HG02852 (cell line): Measurements from ENCODE around the gene RAD51B.
A peak's percentile ranks its signal among the peaks of the same experiment; 100 is the strongest.
"Not testable (repeated sequence)": the region's sequence is repeated elsewhere in the genome, so short reads cannot be mapped to it uniquely, and the experiment has no call there.

Source experiments
- ATAC-seq: cut with Tn5 transposase; IDR thresholded peaks from one replicate; pipeline ENCODE4 v1.9.1; 2021; ENCODE audit warnings: mild to moderate bottlenecking, moderate library complexity; ENCODE audit not compliant: unreplicated experiment

The RAD51B gene

DNA sequence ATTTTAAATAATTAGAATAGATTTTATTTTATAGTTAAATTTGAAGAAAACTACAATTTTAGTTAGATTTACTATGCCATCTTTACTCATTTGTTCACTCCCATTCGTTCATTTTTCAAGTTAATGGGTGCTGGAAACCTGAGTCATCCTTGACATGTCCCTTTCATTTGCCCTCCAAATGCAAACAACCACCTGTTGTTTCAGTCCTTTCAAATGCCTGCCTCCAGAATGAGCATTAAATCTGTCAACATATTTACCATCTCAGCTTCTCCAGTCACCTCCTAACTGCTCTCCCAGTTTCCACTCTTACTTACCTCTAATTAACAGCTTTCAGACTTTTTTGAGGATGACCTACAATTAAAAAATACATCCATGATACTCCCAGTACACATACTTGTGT lies 375.5 kb downstream of the RAD51B start:
- ATAC-seq, result no peak

DNA sequence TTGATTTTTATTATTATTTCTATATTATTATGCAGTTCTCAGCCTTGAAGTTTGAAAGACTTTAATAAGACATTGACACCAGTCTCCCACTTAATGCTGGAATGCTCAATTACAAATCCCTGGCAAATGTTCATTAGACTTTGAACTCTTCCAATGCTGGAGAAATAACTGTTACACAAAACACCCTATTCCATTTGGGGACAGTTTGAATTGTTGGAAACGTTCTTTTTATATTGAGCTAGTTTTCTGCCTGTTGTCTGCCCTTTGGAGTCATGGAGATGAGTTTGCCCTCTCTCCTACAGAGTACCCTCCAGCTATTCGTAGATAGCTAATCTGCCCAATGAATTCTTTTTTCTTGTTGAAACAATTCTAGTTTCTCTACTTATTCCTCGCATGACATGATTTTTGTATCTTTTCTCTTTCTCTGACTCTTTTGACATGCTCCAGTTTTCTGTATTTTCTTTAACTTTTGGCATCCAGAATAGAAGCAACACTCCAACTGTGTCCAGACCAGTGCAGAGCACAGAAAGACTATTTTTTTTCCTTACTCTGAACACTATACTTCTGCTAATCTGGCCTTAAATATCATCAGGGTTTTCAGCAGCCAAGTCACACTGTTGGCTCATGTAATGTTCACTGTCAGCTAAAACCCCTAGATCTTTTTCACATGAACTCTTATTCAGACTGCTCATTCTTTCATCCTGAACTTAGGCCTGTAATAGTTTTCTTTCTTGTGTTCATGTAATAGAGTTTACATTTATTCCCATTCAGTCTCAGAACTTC lies 379.3 kb downstream of the RAD51B start:
- no peak for ATAC-seq

DNA sequence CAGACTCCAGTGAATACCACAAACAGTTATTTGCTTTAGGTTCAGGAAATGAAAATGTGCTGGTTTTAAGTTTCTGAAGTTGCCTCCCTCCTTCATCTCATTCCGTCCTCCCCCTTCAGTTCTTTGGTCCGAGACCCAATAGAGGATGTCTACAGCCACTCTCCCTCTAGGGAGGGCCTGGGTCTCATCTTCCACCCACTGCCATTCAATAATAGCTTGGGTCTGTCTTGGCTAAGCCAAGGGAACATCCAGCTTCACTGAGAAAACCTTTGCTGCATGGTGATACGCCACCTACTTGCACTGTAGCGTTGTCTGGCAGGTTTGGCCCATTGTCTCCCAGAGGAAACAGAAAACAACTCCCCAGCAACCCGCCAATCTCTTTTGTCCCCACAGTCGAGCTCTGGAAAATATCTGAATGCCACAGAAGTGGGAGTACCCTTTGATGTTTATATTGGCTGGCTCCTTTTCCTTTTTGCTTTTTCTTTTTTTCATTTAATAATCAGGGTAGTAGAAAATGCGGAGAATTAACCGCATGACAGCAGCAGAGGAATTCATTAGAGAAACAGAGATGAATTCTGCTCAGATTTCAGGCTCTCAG lies 380.1 kb downstream of the RAD51B start:
- no peak for ATAC-seq

DNA sequence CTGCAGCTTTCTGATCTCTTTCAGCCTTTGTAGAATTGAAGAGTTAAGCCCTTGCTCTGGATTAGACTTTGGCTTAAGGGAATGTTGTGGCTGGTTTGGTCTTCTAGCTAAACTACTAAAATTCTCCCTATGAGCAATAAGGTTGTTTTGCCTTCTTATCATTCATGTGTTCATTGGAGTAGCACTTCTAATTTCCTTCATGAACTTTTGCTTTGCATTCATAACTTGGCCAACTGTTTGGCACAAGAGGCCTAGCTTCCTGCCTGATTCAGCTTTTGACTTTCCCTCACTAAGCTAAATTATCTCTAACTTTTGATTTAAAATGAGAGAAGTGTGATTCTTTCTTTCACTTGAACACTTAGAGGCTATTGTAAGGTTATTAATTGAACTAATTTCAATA lies 384.3 kb downstream of the RAD51B start:
- ATAC-seq, result no peak

DNA sequence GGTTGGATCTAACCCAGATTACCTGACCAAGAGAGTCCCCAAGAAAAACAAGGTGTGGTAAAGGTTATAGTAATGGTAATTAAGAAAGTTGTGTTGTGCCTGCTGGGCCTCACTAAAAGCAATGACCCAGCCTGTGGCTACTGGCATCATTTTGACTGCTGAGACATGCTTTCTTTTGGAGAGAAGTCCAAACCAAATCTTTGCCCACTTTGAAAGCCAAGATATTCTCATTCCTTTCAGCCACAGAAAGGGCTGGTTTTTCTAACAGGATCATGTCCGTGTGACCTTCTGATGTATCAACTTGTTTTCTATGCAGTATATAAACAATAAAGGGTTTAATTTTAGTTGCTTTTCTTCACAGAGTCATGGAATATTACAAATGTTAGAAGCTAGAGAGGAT lies 388.6 kb downstream of the RAD51B start:
- ATAC-seq, result no peak

DNA sequence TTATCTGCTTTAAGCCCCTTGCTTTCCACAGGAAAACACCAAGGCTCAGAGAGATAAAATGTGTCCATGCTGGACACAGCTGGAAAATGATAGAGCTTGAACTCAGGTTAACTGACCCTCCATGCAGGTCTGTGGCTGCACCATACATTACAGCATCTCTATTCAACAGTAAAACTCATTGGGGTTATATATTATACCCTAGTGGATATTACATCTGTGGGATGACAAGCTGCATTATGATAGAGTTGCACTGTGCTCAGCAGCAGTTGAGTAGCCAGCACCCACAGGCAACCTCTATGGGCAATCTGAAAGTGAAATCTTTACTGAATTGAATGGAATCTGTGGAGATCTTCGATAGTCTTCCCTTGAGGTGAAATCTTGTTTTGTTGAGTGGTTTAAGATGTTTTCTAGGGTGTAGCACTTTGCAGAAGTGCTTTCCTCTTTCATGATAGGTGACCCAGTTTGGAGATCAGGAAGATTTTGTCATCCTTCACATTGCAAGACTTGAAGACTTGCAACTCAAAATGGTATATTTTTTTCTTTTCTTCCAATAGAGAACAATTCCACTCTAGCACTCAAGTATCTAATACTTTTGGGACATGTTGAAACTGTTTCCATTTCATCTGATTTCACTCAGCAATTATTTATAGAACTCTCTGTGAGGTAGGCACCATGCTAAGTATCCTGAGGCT lies 389.2 kb downstream of the RAD51B start:
- no peak for ATAC-seq

DNA sequence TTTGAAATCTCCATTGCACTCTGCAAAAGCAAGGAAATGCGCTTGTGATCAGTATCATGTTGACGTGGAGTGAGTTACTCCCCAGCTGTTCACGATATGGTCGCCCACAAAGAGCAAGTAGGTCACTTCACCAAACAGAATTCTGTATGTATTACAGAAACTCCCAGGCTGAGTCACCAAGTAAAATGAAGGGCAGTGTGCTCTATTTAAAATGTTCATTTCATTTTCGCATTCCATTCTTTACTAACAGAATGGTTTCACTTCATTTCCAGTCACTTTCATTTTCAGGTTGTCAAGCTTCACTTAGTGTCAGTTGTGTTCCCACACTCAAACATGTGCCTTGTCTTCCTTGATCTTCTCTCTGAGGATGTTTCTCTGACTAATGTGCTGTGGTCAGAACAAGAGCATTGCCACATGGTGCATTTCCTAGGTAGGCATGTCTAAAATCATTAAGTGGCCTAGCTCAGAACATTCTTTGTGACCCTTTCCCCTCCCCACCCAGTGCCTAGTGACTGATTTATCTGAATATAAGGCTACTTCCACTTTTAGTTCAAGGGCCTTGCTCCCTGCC lies 391.2 kb downstream of the RAD51B start:
- ATAC-seq, result peak; percentile 93

DNA sequence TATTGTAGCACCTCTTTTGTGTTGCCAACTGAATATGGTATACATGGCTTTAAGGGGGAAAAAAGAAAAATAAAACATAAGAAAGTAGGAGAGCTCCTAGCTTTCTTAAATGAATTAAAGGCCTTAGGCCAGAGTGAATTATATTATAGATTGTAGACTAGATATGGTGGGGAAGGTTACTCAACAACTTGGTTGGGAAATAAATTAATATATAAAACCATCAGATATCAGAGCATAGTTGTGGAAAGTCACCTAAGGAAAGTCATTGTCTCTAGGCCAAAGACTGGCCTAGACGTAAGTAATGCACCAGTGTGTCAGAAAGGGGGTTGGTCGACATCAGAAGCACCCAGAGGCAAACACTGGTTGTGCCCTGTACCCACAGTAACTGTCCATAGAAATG lies 391.8 kb downstream of the RAD51B start:
- ATAC-seq, result no peak

DNA sequence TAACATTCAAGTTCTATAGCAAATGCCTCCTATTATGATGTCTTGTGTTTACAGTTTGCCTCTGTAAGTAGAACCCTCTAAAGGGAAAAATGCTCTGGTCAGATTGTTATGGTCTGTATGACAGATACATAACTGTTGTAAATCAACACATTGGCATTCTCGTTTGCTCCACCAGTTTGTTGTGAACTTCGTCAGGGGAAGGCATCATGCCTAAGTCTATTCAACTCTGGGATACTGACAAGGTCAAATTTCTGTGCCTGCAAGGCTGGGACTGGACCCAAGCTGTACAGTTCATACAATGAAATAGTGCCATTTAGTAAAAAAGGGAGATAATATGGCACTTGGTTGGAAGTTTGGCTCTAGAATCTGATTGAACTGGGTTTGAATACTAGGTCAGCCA lies 392.3 kb downstream of the RAD51B start:
- ATAC-seq, result no peak

DNA sequence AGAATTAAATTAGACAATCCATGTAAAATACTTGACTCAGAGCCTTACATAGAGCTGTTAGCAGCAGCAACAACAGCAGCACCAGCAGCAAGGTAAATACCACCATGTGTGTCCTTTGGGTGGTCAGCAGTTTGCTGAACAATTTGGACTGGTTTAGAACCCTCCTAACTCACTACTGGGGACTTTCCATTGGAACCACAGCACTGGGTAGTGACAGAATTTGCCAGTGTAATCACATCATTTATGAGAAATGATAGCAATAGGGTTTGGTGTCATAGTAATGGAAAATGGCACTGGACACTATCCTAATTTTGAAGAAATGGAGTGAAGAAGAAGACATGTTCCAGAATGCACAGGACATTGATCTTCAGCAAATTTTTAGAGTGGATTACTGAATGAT lies 392.8 kb downstream of the RAD51B start:
- ATAC-seq, result no peak

DNA sequence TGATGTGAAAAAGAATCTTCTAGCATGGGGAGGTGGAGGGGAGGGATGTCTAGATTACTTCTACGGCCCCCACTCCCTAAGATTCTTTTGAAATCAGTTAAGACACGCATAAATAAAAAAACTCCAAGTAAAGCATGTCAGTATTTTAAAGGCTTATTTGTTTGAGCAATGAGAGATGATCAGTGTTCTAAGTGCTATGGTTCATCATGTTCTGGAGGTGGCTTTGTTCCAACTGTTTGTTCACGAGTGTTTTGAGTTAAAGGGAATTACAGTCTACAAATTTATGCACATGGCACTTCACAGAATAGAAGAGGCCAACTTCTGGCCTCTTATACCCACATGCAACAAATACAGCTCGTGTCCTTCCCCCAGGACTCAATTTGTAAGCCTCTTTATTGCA lies 394.9 kb downstream of the RAD51B start:
- ATAC-seq, result no peak

DNA sequence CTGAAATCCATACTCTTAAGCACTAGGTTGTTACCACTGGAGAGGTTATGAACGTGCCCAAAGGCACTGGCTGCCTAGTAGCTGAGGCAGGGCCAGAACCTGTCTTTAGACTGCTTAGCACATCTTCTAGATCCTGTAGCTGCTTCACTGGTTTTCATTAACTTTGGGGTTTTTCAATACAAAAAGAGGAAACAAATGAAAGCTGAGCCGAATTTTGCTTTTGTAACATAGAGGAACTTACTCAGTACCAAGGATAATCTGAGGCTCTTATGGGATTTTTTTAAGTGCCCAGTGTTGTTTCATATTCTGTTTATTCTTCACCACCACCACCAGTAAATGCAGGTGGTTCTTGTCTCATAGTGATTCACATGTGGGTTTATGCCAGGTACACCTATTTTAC lies 396.1 kb downstream of the RAD51B start:
- no peak for ATAC-seq

DNA sequence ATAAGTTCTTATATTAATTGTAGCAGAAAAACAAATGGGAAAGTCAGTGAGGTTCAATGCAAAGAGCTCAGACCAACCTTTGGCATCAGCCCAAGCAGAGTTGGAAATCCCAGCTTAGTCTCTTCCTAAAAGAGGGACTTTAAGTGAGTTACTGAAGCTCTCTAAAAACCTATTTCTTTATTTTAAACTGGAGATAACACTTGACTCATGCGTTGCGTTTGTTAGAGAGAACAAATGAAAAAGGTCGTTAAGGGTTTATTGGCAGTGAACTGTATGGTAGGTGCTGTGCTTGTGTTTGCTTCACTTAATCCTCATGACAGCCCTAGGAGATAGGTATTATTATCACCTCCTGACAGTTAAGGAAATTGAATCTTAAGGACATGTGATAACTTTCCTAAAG lies 396.5 kb downstream of the RAD51B start:
- no peak for ATAC-seq

DNA sequence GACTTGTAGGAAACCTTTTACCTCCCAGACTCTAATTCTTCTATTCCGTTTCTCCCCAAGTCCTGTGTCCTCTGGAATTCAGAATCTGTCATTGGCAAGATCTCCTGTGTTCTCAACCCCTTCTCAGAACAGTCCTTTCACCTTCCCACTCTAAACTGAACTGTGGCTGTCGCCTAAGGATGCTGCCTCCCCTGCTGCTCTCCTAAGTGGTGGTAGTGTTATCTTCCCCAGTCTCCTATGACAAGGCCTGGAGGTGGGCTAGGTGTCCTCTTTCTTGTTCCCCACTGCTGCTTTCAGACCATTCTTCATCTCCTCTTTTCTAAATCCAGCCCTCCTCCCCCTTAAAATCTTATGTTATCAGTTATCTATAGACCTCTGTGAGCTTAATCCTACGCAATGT lies 397.4 kb downstream of the RAD51B start:
- ATAC-seq, result no peak

DNA sequence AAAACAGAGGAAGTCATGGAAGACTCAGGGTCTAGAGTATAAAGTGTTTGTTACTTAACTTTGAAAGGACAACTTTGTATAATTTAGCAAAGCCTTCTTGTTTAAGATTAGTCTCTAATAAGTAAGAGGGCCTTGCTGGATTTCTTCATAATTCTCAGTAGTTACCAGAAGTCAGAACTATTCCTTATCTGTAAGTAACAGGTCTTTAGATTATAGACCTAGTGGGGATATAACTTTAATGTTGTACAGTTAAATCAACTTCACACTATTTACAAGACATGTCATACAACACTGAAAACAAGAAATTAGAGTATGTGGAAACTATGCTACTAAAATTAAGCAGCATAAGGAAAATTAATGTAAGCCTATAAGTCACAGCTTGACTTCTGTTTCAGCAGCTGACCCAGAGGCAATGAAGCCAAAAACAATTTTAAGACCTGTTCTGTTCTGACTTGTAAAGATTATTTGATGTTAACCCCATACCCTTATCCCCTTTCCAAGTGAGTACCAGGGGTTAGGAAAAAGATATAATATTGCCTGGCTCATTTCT lies 398.3 kb downstream of the RAD51B start:
- ATAC-seq, result no peak

DNA sequence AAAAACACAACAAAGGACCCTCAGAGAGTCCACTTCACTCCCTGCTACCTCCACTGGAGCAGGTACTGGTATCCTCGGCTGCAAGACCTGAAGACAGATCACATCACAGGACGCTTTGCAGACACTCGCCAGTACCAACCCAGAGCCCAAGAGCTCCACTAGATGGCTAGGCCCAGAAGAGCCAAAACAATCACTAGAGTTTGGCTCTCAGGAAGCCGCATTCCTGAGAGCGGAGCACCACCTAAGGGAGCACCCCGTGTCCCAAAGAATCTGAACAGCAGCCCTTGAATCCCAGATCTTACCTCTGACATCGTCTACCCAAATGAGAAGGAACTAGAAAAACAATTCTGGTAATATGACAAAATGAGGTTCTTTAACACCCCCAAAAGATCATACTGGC lies 399.8 kb downstream of the RAD51B start:
- no peak for ATAC-seq

DNA sequence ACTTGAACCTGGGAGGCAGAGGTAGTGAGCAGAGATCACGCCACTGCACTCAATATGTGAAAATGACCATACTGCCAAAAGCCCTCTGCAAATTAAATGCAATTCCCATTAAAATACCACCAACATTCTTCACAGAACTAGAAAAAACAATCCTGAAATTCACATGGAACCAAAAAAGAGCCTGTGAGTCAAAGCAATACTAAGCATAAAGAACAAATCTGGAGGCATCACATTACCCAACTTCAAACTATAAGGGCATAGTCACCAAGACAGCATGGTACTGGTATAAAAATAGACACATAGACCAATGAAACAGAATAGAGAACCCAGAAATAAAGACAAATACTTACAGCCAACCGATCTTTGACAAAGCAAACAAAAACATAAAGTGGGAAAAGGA lies 401.5 kb downstream of the RAD51B start:
- not testable (repeated sequence) for ATAC-seq

DNA sequence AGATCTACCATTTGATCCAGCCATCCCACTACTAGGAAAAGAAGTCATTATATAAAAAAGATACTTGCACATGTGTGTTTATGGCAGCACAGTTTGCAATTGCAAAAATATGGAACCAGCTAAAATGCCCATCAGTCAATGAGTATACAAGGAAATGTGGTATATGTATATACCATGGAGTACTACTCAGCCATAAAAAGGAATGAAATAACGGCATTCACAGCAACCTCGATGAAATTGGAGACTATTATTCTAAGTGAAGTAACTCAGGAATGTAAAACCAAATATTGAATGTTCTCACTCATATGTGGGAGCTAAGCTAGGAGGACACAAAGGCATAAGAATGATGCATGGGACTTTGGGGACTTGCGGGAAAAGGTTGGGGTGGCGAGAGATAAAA lies 402.6 kb downstream of the RAD51B start:
- no peak for ATAC-seq

DNA sequence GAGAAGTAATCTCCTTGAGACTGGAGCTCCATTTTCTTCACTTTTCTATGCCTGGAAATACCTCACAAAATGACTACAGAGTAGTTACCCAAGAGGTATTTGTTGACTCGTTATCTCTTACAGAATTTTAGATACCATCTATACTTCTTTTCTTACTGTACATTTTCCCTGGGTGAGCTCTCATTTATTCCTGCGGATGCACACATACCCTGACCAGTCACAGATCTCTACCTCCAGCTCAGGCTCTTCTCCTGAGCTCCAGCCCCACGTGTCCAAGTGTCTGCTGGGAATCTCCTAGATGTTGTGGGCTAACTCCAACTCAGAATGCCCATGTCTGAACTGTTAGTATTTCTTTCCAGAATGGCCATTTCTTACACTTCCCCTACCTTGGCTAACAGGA lies 403.1 kb downstream of the RAD51B start:
- no peak for ATAC-seq

DNA sequence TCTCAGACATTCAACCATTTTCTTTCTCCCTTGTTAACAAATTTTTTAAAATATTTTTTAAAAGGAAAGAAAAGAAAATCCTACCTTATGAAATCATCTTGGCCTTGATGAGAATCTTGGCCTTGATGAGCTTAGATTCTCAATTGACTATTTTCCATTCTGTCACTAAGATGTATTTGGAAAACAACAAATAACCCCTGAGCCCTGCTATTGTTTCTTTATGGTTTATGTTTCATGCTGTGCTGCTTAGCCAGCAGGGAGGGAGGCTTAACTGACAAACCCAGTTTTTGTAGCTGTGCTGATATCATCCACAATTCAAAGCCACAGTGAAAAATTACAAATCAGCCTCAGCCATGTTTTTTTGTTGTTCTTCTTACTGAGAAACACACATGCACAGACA lies 404.1 kb downstream of the RAD51B start:
- no peak for ATAC-seq

DNA sequence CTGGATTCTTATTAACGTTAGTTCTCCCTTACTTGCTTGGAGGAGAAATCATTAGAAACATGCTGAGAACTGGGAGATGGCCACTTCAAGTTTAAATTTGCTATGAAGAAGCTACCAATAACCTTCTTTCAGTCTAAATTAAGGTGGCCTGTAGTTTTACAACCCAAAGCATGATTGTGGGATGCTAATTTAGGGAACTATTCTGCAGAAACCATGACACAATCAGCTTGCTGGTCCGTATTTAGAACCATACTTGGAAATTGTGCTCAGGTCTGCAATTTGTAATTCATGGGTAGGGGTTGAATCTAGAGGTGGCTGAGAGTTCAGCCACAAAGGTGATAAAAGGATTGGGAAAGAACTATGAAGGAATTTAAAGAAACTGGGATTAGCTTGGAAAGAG lies 405.7 kb downstream of the RAD51B start:
- ATAC-seq, result no peak

DNA sequence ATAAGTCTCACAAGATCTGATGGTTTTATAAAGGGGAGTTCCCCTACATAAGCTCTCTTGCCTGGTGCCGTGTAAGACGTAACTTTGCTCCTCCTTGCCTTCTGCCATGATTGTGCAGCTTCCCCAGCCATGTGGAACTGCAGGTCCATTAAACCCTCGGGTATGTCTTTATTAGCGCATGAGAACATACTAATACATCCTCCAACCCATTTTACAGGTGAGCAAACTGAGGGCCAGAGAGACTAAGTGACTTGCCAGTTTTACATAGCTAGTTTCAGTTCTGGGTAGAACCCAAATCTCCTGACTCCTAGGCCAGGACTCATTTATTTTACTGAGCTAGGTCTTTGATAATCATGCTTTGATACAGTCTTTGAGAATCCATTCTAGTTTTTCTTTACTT lies 406.9 kb downstream of the RAD51B start:
- no peak for ATAC-seq
